Amniotic stem cell (primary cell): ENCODE data around the gene TST.
"Not testable (repeated sequence)": the region's sequence is repeated elsewhere in the genome, so short reads cannot be mapped to it uniquely, and the experiment has no call there.

Source experiments
- DNase-seq: peaks from one replicate; lab custom pipeline; 2025; lab: John Stamatoyannopoulos, UW

TST gene

DNA sequence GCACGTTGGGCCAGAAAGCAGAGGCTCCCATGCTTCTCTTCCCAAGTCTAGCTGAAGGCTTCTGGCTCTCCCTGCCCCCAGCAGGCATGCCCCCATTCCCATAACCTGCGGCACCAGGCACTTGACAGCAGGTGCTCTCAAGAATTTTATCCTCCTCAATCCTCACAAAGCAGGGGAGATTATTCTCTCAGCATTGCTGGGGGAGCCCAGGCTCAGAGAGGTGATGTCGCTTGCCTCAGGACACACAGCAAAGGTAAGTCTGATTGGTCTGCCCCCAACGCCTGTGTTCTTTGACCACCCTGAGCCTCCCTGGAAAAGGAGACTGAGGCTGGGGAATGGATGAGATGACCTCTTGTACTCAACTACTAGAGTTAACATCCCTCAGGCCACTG lies 4.8 kb downstream of the TST start:
- no peak for DNase-seq

- DNase-seq = no peak
Observed at GRCh38 chr22:37012956-37013355, 6.3 kb downstream of the TST start.

GRCh38 chr22:37012262-37012904 lies 6.9 kb downstream of the TST start:
- no peak for DNase-seq

DNA sequence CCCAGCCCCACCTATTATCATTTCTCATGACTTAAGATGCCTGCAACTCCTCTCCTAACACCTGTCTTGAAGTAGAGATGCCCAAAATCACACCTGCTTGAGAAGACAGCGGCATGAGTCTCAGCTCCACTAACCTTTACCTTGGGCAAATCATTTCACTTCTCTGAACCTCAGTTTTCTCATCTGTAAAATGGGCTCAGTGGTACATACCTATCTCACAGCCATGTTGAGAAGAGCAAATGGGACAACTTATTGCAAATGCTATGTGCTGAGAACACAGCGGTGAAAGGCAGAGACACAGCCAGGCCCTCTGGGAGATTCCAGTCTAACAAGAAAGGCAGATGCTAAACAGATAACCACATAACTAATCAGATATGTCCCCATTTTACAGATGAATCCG lies 7.8 kb downstream of the TST start:
- DNase-seq = no peak

- no peak for DNase-seq
Observed at GRCh38 chr22:37010976-37011375, 8.3 kb downstream of the TST start.

GRCh38 chr22:37010174-37010573 lies 9.1 kb downstream of the TST start:
- DNase-seq = no peak

DNA sequence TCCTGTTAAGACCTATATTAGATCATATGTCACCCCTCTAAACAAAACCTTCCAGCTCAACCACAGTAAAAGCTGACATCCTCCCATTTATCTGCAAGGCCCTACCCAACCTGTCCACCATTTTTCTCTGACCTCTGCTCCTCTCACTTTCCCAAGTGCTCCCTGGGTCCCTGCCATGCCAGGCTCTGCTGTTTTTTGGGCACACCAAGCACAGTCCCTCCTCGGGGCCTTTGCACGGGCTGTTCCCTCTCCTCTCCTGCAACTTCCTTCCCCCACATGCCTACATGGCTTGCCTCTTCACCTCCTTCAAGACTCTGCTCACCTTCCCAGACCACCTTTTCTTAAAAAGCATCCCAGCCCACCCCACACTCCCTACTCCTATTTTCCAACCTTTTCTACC lies 9.8 kb downstream of the TST start:
- DNase-seq = no peak

DNA sequence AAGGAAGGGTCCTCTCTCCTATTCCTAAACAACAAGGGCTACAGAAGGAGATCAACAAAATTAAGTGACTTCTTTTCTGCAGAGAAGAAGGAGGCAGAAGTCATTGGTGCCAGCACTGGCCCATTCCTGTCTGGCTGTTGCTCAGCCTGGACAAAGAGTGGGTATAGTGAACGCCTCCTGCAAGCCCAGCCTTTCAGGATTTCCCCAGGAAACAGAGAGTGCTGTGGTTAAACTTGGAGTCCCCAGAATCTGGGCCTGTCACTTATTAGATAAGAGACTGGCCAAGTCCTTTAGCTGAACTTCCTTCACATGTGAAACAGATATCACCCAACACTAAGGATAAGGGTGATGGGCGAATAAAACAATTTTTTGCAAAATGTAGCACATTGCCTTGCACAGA lies 10.9 kb downstream of the TST start:
- DNase-seq = no peak

- DNase-seq = no peak
Observed at GRCh38 chr22:37007651-37008050, 11.6 kb downstream of the TST start.

DNA sequence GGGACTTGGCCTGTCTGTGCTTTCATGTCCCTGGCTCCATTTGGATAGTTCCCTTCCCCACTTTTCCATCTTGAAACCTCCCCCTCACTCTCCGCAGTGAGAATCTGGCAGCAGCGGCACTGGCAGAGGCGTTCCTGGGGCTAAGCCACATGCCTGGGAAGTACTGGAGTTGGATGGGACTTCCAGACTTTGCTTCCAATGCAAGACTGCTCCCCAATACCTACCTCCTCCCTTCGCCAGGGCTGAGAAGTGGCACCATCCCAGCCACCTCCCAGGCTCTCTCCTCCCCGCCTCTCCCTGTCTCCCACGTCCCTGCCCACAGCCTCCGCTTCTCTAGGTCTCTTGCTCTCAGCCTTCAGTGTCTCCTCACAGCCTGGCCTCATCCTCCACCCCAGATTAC lies 16.6 kb downstream of the TST start:
- DNase-seq = no peak

GRCh38 chr22:37001826-37002225 lies 17.4 kb downstream of the TST start:
- DNase-seq = no peak

DNA sequence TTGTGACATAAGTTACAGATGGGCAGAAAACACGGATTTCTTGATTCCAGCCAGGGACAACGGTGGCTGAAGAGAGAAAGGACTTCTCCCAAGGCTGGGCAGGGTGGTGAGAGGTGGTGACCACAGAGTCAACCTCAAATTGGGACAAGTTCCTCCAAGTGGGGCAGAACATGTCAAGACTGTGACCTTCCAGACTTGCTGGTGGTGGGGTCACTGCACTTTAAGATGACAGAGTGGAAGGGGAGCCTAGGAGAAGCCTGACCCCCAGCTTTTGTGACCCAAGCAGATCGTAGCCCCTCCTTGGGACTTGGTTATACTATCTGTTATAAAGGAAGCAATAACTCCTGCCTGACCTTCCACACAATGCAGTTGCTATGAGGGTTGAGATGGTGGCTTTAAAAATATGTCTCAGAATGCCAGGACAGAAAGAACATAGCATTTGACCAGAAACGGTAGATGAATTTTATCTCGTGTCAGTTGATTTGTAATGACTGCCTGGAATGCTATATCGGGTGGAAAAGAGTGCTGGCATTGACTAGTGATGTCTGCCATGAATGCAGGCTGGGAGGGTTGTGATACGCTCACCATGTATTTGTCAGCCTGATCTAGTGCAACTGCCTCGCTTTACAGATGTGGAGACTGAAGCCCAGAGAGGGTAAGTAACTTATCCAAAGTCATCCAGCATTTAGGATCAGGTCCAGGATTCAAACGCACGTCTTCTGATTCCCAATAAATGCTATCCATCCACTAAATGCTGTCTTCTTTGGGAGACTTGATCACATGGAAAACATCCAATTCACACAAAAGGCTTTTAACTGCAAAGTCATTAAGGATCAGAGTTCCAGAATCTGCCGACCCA lies 18.3 kb downstream of the TST start:
- DNase-seq = no peak

GRCh38 chr22:36999463-36999862 lies 19.8 kb downstream of the TST start:
- no peak for DNase-seq

- no peak for DNase-seq
Observed at GRCh38 chr22:36998620-36999351, 20.5 kb downstream of the TST start.

- no peak for DNase-seq
Observed at GRCh38 chr22:36997746-36998145, 21.5 kb downstream of the TST start.

- no peak for DNase-seq
Observed at GRCh38 chr22:36991206-36991605, 28.0 kb downstream of the TST start.

DNA sequence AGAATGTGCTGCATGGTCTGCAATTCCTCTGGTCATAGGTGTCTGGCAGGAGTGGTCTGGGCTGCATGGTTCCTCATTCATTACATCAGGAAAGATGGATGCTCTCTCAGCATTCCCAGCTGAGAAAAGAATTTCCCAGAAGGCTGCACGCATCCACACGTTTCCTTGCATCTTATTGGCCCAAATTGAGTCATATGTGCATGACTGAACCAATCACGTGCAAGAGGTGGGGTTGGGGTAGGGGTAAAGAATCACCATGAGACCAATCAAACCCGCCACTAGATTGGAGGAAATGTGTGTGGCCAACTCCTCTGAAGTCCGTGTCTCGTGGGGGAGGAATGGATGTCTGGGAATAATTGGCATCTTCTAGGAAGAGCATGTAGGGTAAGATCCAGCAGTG lies 28.8 kb downstream of the TST start:
- no peak for DNase-seq

DNA sequence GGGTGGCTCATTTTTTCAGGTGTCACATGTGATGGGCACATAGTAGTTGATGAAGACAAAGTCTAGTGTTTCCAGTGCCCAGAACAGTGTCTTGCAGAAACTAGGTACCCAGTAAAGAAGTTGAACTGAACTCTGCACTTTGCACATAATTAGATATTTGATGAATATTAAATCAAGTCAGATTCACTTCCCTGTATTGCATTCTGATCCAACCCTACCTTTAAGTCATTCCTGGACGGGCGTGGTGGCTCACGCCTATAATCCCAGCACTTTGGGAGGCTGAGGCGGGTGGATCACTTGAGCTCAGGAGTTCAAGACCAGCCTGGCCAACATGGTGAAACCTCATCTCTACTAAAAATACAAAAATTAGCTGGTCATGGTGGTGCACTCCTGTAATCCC lies 30.2 kb downstream of the TST start:
- not testable (repeated sequence) for DNase-seq

DNA sequence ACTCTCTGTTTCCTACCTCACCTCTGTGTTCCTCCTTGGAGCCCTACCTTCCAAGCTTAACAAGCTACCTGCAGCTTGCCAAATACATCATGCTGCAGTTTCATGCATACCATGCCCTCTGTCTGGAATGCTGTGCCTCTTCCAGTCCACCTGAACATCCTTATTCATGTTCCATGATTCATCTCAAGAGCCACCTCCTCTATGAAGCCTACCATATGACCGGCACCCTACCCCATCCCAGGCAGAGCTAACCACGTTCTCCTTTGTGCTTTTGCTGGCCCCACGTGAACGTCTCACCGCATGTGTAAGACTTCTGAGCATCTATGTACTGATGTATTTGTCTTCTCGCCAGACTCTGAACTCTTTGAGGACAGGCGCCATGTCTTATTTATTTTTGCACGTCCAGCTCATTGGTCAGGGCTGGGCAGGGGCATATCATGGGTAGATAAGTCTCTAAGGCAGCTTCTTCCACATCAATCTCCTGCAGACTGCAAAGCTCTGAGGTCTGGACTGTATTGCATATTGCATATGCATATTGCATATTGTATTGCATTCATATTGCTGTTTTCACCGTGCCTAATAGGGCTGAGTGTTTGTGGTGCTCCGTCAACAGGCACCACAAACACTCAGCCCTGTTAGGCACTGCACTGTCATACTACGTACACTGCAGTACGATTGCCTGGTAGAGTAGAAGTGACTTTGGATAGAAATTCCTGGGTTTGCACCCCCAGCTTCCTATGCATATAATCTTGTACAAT lies 31.0 kb downstream of the TST start:
- no peak for DNase-seq

DNA sequence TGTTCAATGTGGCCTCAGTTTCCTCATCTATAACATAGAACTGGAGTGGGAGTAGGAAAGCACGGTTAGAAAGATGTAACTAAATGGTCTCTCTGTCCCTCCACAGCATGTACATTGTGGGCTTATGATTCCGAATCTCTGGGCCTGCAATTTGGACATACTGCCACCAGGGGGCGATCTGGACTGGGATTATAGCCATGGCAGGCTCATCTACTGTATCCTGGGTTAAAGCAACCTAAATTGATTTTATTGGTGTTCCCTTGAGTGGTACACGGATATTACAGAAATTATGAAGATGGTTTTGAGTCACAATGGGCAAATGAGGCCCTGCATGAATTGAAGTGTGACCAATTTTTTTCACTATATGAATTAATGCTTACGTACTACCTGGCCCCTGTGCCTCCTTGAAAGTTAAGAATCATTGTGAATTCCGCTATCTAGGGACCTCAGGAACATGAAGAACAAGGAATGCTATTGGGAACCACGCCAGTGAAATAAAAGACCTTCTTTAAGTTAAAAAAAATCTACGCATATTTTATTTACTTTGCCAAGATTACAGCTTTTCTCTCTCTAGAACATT lies 32.9 kb downstream of the TST start:
- DNase-seq = no peak

DNA sequence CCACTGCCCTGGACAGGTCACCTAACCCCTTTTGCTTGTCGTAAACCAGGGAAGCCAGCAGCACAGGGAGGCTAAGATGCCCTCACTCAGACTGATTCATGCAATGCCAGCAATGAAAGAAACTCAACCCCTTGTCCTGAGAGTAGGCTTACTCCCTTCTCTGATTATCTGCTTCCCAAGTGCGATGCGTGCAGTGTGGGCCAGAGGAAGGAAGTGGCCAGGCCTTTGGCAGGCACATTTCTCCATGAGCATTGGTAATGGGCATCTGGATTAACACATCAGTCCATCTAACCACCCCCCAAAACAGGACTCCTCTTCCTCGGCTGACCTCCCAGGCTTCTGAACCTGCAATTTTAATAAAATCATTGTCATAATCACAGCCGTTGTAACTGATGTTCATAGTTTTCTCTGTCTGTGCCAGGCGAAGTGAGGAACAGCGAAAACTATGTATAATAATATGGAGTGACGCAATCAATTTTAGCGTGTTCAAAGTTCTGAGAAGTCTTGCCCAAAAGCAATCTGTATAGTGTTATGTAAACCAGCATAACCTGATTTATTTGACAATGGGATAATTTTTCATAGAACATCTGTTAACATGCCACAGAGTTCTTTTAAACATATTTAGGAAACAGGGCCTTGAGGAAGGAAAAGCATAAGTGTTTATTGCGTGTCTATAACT lies 33.9 kb downstream of the TST start:
- DNase-seq = no peak
